ENCODE measurements around the gene CACNA1C.
"Not testable (repeated sequence)": the region's sequence is repeated elsewhere in the genome, so short reads cannot be mapped to it uniquely, and the experiment has no call there.

- TF ChIP-seq CTCF, POLR2A, POLR2AphosphoS5 (IDR thresholded peaks at IDR 0.05): not testable (repeated sequence)
Measured at GRCh38 chr12:2742037-2742436, 689.2 kb downstream of the CACNA1C start.
